MM.1S (cell line): ENCODE data around the gene DLG5.
"Not testable (repeated sequence)": the region's sequence is repeated elsewhere in the genome, so short reads cannot be mapped to it uniquely, and the experiment has no call there.

Experiments
- DNase-seq: peaks from one replicate; pipeline ENCODE4 v3.0.0-alpha.2; 2015
- H2AFZ ChIP-seq: fragments of 300-600 bp; sonication (generic); 2 replicates; pipeline ENCODE4 v1.6.0; 2016; ENCODE audit warnings: antibody characterized with exemption, low read length
- H3F3A ChIP-seq: fragments of 300-600 bp; sonication (generic); 2 replicates; pipeline ENCODE4 v1.6.1; 2016; ENCODE audit warnings: mild to moderate bottlenecking, antibody characterized with exemption, low read length, moderate library complexity, mixed read lengths; ENCODE audit not compliant: insufficient read depth
- H3K27ac ChIP-seq: fragments of 300-600 bp; sonication (generic); 2 replicates; pipeline ENCODE4 v1.5.1; 2016; ENCODE audit warnings: mild to moderate bottlenecking, low read length
- H3K27me3 ChIP-seq: fragments of 300-600 bp; sonication (generic); replicated peaks from 2 replicates; pipeline ENCODE4 v1.6.0; 2016; ENCODE audit warnings: low read length; ENCODE audit not compliant: insufficient read depth
- H3K36me3 ChIP-seq: fragments of 300-600 bp; sonication (generic); replicated peaks from 2 replicates; pipeline ENCODE4 v1.6.1; 2016; ENCODE audit warnings: mild to moderate bottlenecking, low read length, mixed read lengths; ENCODE audit not compliant: insufficient read depth
- H3K4me1 ChIP-seq: fragments of 300-600 bp; sonication (generic); 2 replicates; pipeline ENCODE4 v1.6.1; 2016; ENCODE audit warnings: low read length, mixed read lengths
- H3K4me2 ChIP-seq: fragments of 300-600 bp; sonication (generic); 2 replicates; pipeline ENCODE4 v1.6.0; 2016; ENCODE audit warnings: low read depth, low read length
- H3K4me3 ChIP-seq: fragments of 300-600 bp; sonication (generic); 2 replicates; pipeline ENCODE4 v1.5.1; 2016; ENCODE audit warnings: low read length, mixed read lengths
- H3K79me2 ChIP-seq: fragments of 300-600 bp; sonication (generic); 2 replicates; pipeline ENCODE4 v1.6.1; 2016; ENCODE audit warnings: mixed run types, low read length, mixed read lengths
- H3K9ac ChIP-seq: fragments of 300-600 bp; sonication (generic); 2 replicates; pipeline ENCODE4 v1.6.1; 2016; ENCODE audit warnings: low read length, mixed read lengths
- H3K9me2 ChIP-seq: fragments of 300-600 bp; sonication (generic); replicated peaks from 2 replicates; pipeline ENCODE4 v1.6.1; 2016; ENCODE audit warnings: mild to moderate bottlenecking, low read length, mixed read lengths; ENCODE audit not compliant: insufficient read depth
- H3K9me3 ChIP-seq: fragments of 300-600 bp; sonication (generic); replicated peaks from 2 replicates; pipeline ENCODE4 v1.6.1; 2016; ENCODE audit warnings: mild to moderate bottlenecking, low read length, mixed read lengths; ENCODE audit not compliant: insufficient read depth
- H4K20me1 ChIP-seq: fragments of 300-600 bp; sonication (generic); 2 replicates; pipeline ENCODE4 v1.6.1; 2016; ENCODE audit warnings: mild to moderate bottlenecking, low read length, moderate library complexity, mixed read lengths; ENCODE audit not compliant: insufficient read depth
- CTCF ChIP-seq: fragments of 300-600 bp; sonication (generic); IDR thresholded peaks from 2 replicates; pipeline ENCODE4 v1.5.1; 2016; ENCODE audit warnings: antibody characterized with exemption, low read length, mixed read lengths
- EZH2 ChIP-seq: fragments of 300-600 bp; sonication (generic); optimal IDR thresholded peaks from 2 replicates; pipeline ENCODE3; 2017; ENCODE audit warnings: low read depth, mild to moderate bottlenecking, antibody characterized with exemption, low read length, mixed read lengths
- EZH2phosphoT487 ChIP-seq: fragments of 300-600 bp; sonication (generic); IDR thresholded peaks from 2 replicates; pipeline ENCODE4 v1.6.1; 2018; ENCODE audit warnings: antibody characterized with exemption, low read length

DLG5 gene

DNA sequence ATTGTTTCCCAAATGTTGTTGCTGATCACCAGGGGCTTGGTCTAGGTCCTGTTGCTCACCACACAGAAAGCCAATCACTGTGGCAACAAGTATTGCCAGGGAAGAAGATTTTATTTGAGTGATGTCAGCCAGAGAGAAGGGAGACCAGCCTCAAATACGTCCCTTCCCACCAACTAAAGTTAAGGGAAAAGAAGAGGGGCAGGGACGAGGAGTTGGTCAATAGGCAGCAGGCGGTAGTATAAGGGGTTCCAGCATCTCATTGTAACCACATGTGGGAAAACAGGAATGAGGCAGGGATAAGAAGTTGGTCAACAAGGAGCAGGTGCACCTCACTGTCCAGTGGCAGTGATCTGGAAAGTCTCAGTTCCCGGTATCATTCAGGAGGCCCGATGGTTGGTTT lies 150.1 kb downstream of the DLG5 start:
- DNase-seq: no peak

GRCh38 chr10:77774940-77775391 lies 151.6 kb downstream of the DLG5 start:
- Histone ChIP-seq H3K36me3 (no peaks in the 10 kb centered on the region), H2AFZ (no peak overlapping the region), H3K27ac (no peak overlapping the region), H3K4me3 (no peak overlapping the region), H3K9me3 (no peaks in the 10 kb centered on the region), H3K79me2 (no peaks in the 10 kb centered on the region), H3K4me2 (no peak overlapping the region), H3K9ac (no peak overlapping the region), H3F3A (no peaks in the 10 kb centered on the region), H3K4me1 (no peaks in the 10 kb centered on the region), H3K9me2 (no peaks in the 10 kb centered on the region), H3K27me3 (no peaks in the 10 kb centered on the region), H4K20me1 (no peaks in the 10 kb centered on the region)
- TF ChIP-seq EZH2phosphoT487 (no peak), CTCF (no peak), EZH2 (no peak)
- DNase-seq: no peak

More for the DNA sequence above, 150.1 kb downstream of the DLG5 start:
- Histone ChIP-seq H3K4me3 (no peak overlapping the region), H4K20me1 (no peaks in the 10 kb centered on the region), H3K9me3 (no peaks in the 10 kb centered on the region), H3K4me1 (no peaks in the 10 kb centered on the region), H3K4me2 (no peak overlapping the region), H3K79me2 (no peaks in the 10 kb centered on the region), H3K27ac (no peak overlapping the region), H3K9me2 (no peaks in the 10 kb centered on the region), H2AFZ (no peak overlapping the region), H3F3A (no peaks in the 10 kb centered on the region), H3K9ac (no peak overlapping the region), H3K27me3 (no peaks in the 10 kb centered on the region), H3K36me3 (no peaks in the 10 kb centered on the region)
- TF ChIP-seq EZH2phosphoT487 (no peak), CTCF (no peak), EZH2 (no peak)

DNA sequence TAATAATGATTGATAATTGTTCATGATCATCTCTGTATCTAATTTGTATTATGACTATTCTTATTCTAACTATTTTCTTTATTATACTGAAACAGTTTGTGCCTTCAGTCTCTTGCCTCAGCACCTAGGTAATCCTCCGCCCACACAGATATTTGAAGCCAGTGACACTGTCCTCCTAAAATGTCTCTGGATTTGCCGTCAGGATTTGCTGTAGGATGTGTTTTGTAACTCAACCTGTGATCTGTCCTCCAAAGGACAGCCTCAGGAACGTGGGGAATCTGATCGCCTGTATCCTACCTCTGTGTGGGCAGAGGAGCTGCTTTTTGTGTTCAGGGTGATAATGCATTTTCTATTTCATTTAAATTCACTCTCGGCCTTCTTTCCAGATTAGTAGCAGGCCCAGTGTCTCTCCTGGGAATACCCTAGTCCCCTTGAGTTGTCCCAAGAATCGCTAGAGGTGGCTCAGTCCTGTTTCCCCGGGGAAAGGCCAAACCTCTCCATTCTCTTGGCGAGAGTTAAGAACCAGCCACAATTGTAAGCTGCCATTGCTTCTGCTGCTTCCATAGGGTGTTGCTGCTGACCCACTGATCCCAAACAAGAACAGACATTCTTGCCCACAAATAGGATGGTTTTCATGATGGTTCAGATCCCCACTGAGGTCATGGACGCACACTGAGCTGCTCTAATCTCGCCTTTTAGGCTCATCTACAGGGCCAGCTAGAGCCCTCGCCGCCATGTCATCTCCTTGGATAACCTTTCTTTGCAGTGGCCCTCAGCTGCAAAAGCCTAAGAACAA lies 152.7 kb downstream of the DLG5 start:
- Histone ChIP-seq H3K4me3 (no peak overlapping the region), H3K9me3 (no peaks in the 10 kb centered on the region), H3K4me2 (no peak overlapping the region), H3F3A (no peaks in the 10 kb centered on the region), H3K4me1 (no peaks in the 10 kb centered on the region), H3K9me2 (no peaks in the 10 kb centered on the region), H3K9ac (no peak overlapping the region), H3K27me3 (no peaks in the 10 kb centered on the region), H3K27ac (no peak overlapping the region), H3K79me2 (no peaks in the 10 kb centered on the region), H2AFZ (no peak overlapping the region), H3K36me3 (no peaks in the 10 kb centered on the region), H4K20me1 (no peaks in the 10 kb centered on the region)
- TF ChIP-seq EZH2phosphoT487 (no peak), CTCF (no peak), EZH2 (no peak)
- no peak for DNase-seq

GRCh38 chr10:77772852-77773600 lies 153.5 kb downstream of the DLG5 start:
- H3K36me3 ChIP-seq, H3K4me3 ChIP-seq, H3K27me3 ChIP-seq, H3K9ac ChIP-seq, H4K20me1 ChIP-seq, H3K4me2 ChIP-seq, H3K4me1 ChIP-seq, H3F3A ChIP-seq, H3K9me2 ChIP-seq, H2AFZ ChIP-seq, DNase-seq, H3K27ac ChIP-seq, H3K9me3 ChIP-seq, H3K79me2 ChIP-seq: not testable (repeated sequence)
